GM11168 (cell line): ENCODE results near the gene TRIM21.
"Not testable (repeated sequence)": the region's sequence is repeated elsewhere in the genome, so short reads cannot be mapped to it uniquely, and the experiment has no call there.

Source experiments
- in situ Hi-C: fragments of 300-500 bp; cut with MboI; formaldehyde crosslinking; loops from one replicate; pipeline ENCODE4 v1.12.0; 2022; ENCODE audit warnings: low sequenced_read_pairs; ENCODE audit not compliant: unreplicated experiment

TRIM21 gene

GRCh38 chr11:4393209-4393857 lies at the start of gene TRIM21:
TRIM21 (minus strand) TSS chr11:4393702; CDS start chr11:4390409, 3,293 bp downstream.
- in situ Hi-C loops, result no loop called here

- in situ Hi-C loops, result no loop called here
Measured at GRCh38 chr11:4441515-4441914, 48.0 kb upstream of the TRIM21 start.

GRCh38 chr11:4436411-4436810 lies 42.9 kb upstream of the TRIM21 start:
- in situ Hi-C loops, result no loop called here

GRCh38 chr11:4433856-4434255 lies 40.4 kb upstream of the TRIM21 start:
- in situ Hi-C loops, result no loop called here

GRCh38 chr11:4430051-4430450 lies 36.5 kb upstream of the TRIM21 start:
- in situ Hi-C loops, result no loop called here

- in situ Hi-C loops, result no loop called here
Measured at GRCh38 chr11:4418403-4418802, 24.9 kb upstream of the TRIM21 start.

GRCh38 chr11:4416816-4417215 lies 23.3 kb upstream of the TRIM21 start:
- in situ Hi-C loops, result no loop called here

- in situ Hi-C loops, result no loop called here
Measured at GRCh38 chr11:4416306-4416705, 22.8 kb upstream of the TRIM21 start.

GRCh38 chr11:4406206-4406605 lies 12.7 kb upstream of the TRIM21 start:
- in situ Hi-C loops, result not testable (repeated sequence)

GRCh38 chr11:4393858-4394223 lies 339 bp upstream of the TRIM21 start:
- in situ Hi-C loops, result no loop called here

- in situ Hi-C loops, result no loop called here
Measured at GRCh38 chr11:4388221-4388620, 5.3 kb downstream of the TRIM21 start.

GRCh38 chr11:4385978-4386740 lies 7.3 kb downstream of the TRIM21 start:
- in situ Hi-C loops, result no loop called here

GRCh38 chr11:4381901-4382300 lies 11.6 kb downstream of the TRIM21 start:
- in situ Hi-C loops, result no loop called here

- in situ Hi-C loops, result no loop called here
Measured at GRCh38 chr11:4375431-4376140, 17.9 kb downstream of the TRIM21 start.

- in situ Hi-C loops, result no loop called here
Measured at GRCh38 chr11:4370166-4370565, 23.3 kb downstream of the TRIM21 start.

- in situ Hi-C loops, result no loop called here
Measured at GRCh38 chr11:4368286-4368685, 25.2 kb downstream of the TRIM21 start, which contains the start of gene OR52B4. OR52B4 (minus strand) TSS chr11:4368386; CDS start chr11:4368295, 91 bp downstream.

- in situ Hi-C loops, result loop anchor here (10.0 kb wide), 1 partner anchor 53 kb away; no protein-coding TSS in a partner anchor
Measured at GRCh38 chr11:4348142-4348541, 45.4 kb downstream of the TRIM21 start.

GRCh38 chr11:4345366-4345765 lies 48.1 kb downstream of the TRIM21 start:
- in situ Hi-C loops, result loop anchor here (10.0 kb wide), 1 partner anchor 51 kb away; no protein-coding TSS in a partner anchor
